Measurements from ENCODE around the gene TBX1. TPM values are rescaled to one million over a fixed set of nuclear protein-coding genes. Genes with fewer than 3 reads are reported as not detected.
A peak's percentile ranks its signal among the peaks of the same experiment; 100 is the strongest.

TBX1 gene
- total RNA-seq, 3 donors from 2014 or later: 0.96 to 9.2 (median 2.9) TPM

DNA sequence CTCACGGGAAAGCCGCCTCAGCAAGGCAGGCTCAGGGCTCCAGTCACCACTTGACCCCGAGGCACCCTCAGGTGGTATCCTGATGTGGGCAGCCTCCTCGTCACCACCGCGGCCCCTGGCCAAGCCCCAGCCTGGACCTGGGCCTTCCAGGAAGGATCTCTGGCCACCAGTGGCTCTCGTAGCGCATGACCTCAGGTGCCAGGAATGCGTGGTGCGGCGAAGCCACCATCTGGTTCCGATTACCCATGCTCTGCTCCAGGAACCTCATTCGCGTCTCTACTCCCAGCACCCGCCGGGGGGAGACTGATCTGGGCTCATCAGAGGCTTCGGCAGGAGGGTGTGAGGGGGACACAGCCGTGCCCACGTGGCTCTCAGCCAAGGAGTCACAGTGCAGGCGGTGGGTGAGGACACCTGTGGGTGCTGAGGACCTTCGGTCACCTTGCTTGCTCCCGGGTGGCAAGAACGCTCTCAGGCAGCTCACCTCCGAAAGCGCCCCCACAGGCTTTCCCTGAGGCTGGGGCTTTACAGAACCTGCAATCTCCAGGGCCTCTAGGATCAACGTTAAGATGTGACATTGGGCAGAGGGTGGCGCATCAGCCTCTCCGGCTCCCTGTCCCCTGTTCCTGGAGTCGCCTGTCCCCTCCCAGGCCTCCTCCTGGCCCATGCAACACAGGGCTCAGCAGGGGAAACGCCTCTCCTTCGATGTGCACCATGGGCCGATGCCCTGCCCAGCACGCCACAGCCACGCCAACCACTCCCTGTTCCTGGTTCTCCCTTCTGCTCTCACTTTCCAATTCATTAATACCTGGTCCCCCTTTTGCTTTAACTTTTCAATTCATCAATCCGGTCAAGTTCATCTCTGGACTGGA, 39.0 kb downstream of the TBX1 start:
- Histone ChIP-seq H3K36me3 (no peaks in the 10 kb centered on the region), H3K27ac (peak overlapping the region; percentile 11 to 74), H3K27me3 (no peaks in the 10 kb centered on the region), H3K4me3 (no peak overlapping the region), H3K4me1 (no peaks in the 10 kb centered on the region), H3K9me3 (no peaks in the 10 kb centered on the region)
- peak in 1 of 2 donors; percentile 33 for DNase-seq (ENCODE audit: low spot score in 2 of 2)
- TF ChIP-seq POLR2AphosphoS5 (IDR thresholded peaks at IDR 0.05): peak in 2 of 3 donors; percentile 38 to 55
- TF ChIP-seq POLR2A (IDR thresholded peaks at IDR 0.05): no peak
- intact Hi-C loops (cut with DNase I; ENCODE audit: low total_unique reads): no loop called here

DNA sequence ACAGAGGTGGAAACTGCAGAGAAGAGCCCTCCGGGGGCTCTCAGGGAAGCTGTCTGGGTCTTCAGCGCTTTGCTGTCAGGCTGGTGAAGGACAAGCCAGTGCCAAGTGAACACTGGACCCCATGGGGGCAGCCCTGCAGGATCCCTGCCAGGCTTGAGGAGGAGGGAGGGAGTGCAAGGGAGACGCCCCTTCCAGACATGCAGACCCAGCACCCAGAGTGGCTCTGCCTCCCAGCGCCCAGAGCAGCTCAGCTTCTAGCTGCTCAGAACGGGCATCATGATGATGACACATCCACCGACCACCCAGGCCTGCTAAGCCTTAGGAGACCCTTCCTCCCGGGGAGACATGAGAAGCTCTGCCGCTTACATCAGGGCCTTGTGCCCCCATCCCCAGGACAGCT, 39.7 kb downstream of the TBX1 start:
- Histone ChIP-seq H3K27me3 (no peaks in the 10 kb centered on the region), H3K9me3 (no peaks in the 10 kb centered on the region), H3K4me3 (no peak overlapping the region), H3K27ac (peak overlapping the region in 1 of 2 donors; percentile 74), H3K36me3 (no peaks in the 10 kb centered on the region), H3K4me1 (no peaks in the 10 kb centered on the region)
- TF ChIP-seq POLR2A (IDR thresholded peaks at IDR 0.05): no peak
- no peak for TF ChIP-seq POLR2AphosphoS5 (IDR thresholded peaks at IDR 0.05)
- TF ChIP-seq, protein P1, sequence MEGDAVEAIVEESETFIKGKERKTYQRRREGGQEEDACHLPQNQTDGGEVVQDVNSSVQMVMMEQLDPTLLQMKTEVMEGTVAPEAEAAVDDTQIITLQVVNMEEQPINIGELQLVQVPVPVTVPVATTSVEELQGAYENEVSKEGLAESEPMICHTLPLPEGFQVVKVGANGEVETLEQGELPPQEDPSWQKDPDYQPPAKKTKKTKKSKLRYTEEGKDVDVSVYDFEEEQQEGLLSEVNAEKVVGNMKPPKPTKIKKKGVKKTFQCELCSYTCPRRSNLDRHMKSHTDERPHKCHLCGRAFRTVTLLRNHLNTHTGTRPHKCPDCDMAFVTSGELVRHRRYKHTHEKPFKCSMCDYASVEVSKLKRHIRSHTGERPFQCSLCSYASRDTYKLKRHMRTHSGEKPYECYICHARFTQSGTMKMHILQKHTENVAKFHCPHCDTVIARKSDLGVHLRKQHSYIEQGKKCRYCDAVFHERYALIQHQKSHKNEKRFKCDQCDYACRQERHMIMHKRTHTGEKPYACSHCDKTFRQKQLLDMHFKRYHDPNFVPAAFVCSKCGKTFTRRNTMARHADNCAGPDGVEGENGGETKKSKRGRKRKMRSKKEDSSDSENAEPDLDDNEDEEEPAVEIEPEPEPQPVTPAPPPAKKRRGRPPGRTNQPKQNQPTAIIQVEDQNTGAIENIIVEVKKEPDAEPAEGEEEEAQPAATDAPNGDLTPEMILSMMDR (IDR thresholded peaks at IDR 0.05): no peak
- intact Hi-C loops (cut with DNase I; ENCODE audit: low total_unique reads): no loop called here
- no peak for DNase-seq (ENCODE audit: low spot score in 2 of 2)

DNA sequence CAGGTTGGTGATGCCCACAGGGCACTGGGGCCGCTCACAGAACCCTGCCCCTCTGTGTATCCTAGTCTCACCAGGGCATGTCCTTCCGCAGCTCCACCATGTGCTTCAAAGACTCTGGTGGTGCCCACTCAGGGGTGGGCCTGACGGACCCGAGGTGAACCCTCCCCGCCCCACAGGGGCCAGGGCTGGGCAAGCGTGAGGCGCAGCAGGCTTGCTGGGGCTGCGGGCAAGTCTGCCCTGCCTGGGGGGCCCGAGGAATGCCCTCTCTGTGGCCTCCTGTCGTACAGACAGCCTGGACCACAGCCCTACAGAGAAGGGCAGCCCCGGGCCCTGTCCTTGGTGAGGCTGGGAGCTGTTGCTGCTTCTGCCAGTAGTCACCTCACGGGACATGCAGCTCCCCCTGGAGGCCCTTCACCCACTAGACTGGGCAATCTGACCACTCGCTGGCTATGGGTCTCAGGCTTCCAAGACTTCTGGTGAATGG, 40.2 kb downstream of the TBX1 start:
- Histone ChIP-seq H3K27ac (peak overlapping the region in 1 of 2 donors; percentile 74), H3K4me1 (no peaks in the 10 kb centered on the region), H3K27me3 (no peaks in the 10 kb centered on the region), H3K4me3 (no peak overlapping the region), H3K36me3 (no peaks in the 10 kb centered on the region), H3K9me3 (no peaks in the 10 kb centered on the region)
- no peak for DNase-seq (ENCODE audit: low spot score in 2 of 2)
- intact Hi-C loops (cut with DNase I; ENCODE audit: low total_unique reads): no loop called here
- no peak for TF ChIP-seq POLR2AphosphoS5 (IDR thresholded peaks at IDR 0.05)
- TF ChIP-seq, protein P1 (IDR thresholded peaks at IDR 0.05): peak in 1 of 3 donors; percentile 9

DNA sequence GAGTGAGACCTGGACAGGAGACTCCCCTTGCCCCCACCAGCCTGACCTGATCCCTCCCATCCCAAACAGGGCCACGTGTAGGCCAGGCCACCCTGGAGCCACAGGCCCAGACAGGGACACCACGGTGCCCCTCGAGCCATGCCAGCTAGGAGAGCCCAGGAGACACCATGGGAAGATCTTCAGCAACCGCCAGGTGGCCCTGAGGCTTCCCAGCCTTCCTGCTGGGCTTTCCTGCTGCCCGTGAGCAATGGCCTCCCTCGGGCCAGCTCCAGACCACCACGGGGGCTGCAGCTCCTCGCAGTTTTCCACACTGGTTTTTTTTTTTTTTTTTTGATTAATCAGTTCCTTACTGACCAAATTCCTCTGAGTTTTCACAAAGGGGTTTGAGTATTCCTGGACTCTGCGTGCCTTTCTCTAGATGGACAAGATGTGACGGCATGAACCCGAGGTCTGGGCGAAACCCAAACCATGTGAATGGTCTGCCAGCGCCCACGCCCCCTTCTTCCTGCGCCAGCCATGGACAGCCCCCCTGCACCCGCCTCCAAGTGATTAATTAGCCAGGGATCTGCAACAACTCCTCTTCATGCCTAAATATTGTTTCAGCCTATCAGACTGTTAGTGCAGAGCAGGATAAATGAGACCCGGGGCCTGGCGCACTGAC, 40.9 kb downstream of the TBX1 start:
- no peaks in the 10 kb centered on the region for H3K9me3 ChIP-seq
- H3K4me3 ChIP-seq: no peak overlapping the region
- H3K27me3 ChIP-seq: no peaks in the 10 kb centered on the region
- DNase-seq (ENCODE audit: low spot score in 2 of 2): no peak
- H3K4me1 ChIP-seq: peaks cover 5% of the 10 kb centered on the region in 2 donors
- intact Hi-C loops (cut with DNase I; ENCODE audit: low total_unique reads): no loop called here
- H3K27ac ChIP-seq: peak overlapping the region in 1 of 2 donors; percentile 74
- H3K36me3 ChIP-seq: no peaks in the 10 kb centered on the region
- TF ChIP-seq POLR2AphosphoS5 (IDR thresholded peaks at IDR 0.05): no peak
- TF ChIP-seq POLR2A (IDR thresholded peaks at IDR 0.05): no peak
- TF ChIP-seq, protein P1 (IDR thresholded peaks at IDR 0.05): no peak

DNA sequence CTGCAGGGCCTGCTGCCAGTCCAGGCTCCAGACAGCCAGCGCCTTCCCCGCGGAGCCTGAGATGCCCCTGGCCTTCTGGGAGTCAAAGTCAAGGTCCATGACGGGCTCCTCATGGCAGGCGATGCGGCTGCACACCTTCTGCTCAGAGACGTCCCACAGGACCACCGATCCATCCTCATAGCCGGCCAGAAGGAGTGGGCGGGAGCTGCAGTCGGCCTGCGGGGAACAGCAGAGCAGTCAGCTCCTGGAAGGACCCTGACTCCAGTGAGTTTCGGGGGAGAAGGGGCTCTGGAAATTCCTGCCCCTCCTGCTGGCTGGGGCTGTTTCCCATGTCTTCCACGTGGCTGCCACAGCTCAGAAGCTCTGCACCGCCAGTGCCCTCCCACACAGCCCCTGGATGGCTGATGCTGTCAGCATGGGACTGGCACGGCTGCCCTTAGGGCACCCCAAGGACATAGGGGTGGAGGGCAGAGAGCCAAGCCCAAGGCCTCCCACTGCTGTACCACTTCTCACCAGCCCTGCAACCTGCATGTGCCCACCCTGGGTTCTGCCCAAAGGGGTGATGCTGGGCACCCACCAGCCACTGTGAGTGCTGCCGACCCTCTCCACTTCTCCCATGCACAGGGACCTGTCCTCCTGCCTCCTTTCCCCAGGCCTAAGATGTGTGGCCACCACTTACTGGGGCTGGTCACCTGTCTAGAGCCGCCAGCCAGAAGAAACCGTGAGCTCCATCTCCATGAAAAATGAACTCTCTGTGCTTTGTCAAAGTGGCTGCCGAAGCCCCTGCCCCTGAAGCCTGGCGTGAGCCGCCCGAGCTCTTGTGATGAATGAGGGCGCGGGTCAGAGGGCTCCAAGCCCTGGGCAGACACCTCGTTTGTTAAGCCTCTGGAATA, 41.7 kb downstream of the TBX1 start:
- Histone ChIP-seq H3K36me3 (no peaks in the 10 kb centered on the region), H3K27ac (no peak overlapping the region), H3K27me3 (no peaks in the 10 kb centered on the region), H3K9me3 (no peaks in the 10 kb centered on the region), H3K4me1 (peaks cover 5 to 7% of the 10 kb centered on the region in 2 donors), H3K4me3 (no peak overlapping the region)
- intact Hi-C loops (cut with DNase I; ENCODE audit: low total_unique reads): no loop called here
- DNase-seq (ENCODE audit: low spot score in 2 of 2): no peak
- no peak for TF ChIP-seq POLR2AphosphoS5 (IDR thresholded peaks at IDR 0.05)
- TF ChIP-seq POLR2A (IDR thresholded peaks at IDR 0.05): no peak
- TF ChIP-seq, protein P1 (IDR thresholded peaks at IDR 0.05): no peak
